ENCODE measurements around the gene WHRN.

Gene WHRN

DNA sequence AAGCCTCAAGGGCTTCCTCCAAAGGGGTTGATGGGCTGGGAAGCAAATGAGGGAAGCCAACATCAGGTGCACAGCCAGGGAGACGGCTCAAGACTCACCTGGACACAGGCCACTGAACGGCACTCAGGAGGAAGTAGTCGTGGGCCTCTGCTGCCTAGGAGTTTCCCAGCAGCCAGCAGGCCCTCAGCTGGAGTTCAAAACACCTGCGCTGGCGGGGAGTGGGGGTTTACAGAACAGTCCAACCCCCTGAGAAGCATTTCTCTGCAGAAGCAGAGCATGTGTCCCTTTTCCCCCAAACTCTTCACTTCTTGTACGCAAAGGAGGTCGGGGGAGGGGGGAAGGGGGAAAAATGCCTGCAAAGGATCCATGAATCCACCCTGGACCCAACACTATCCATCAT is 2.3 kb downstream of the WHRN start:
- Histone ChIP-seq H3K4me1 (ENCODE audit: control insufficient read depth in 5 of 5, insufficient read depth in 5 of 5, low read length in 5 of 5) (peaks cover 2 to 30% (median 19%) of the 10 kb centered on the region in 5 donors), H3K4me3 (ENCODE audit: low read depth in 1 of 5, low read length in 5 of 5) (no peak overlapping the region), H3K36me3 (ENCODE audit: control insufficient read depth in 5 of 5, insufficient read depth in 5 of 5, low read length in 5 of 5) (no peaks in the 10 kb centered on the region), H3K27me3 (ENCODE audit: control insufficient read depth in 5 of 5, insufficient read depth in 4 of 5, low read length in 5 of 5) (peaks cover 0 to 5% (median 0%) of the 10 kb centered on the region in 5 donors), H3K9me3 (ENCODE audit: control insufficient read depth in 5 of 5, low read length in 5 of 5) (no peaks in the 10 kb centered on the region), H3K9ac (ENCODE audit: low read length in 5 of 5) (no peak overlapping the region), H3K27ac (ENCODE audit: low read depth, low read length) (no peak overlapping the region)

GRCh38 chr9:114501796-114502682 is 3.2 kb downstream of the WHRN start:
- Histone ChIP-seq H3K4me1 (ENCODE audit: control insufficient read depth in 5 of 5, insufficient read depth in 5 of 5, low read length in 5 of 5) (peaks cover 2 to 30% (median 19%) of the 10 kb centered on the region in 5 donors), H3K9me3 (ENCODE audit: control insufficient read depth in 5 of 5, low read length in 5 of 5) (no peaks in the 10 kb centered on the region), H3K27ac (ENCODE audit: low read depth, low read length) (no peak overlapping the region), H3K36me3 (ENCODE audit: control insufficient read depth in 5 of 5, insufficient read depth in 5 of 5, low read length in 5 of 5) (no peaks in the 10 kb centered on the region), H3K9ac (ENCODE audit: low read length in 5 of 5) (no peak overlapping the region), H3K4me3 (ENCODE audit: low read depth in 1 of 5, low read length in 5 of 5) (no peak overlapping the region), H3K27me3 (ENCODE audit: control insufficient read depth in 5 of 5, insufficient read depth in 4 of 5, low read length in 5 of 5) (peaks cover 0 to 5% (median 0%) of the 10 kb centered on the region in 5 donors)

- no peak overlapping the region for H3K4me3 ChIP-seq (ENCODE audit: low read depth in 1 of 5, low read length in 5 of 5)
- peaks cover 0 to 3% (median 0%) of the 10 kb centered on the region in 5 donors for H3K27me3 ChIP-seq (ENCODE audit: control insufficient read depth in 5 of 5, insufficient read depth in 4 of 5, low read length in 5 of 5)
- H3K27ac ChIP-seq (ENCODE audit: low read depth, low read length), result no peak overlapping the region
- H3K36me3 ChIP-seq (ENCODE audit: control insufficient read depth in 5 of 5, insufficient read depth in 5 of 5, low read length in 5 of 5), result no peaks in the 10 kb centered on the region
- no peak overlapping the region for H3K9ac ChIP-seq (ENCODE audit: low read length in 5 of 5)
- peaks cover 1 to 26% (median 16%) of the 10 kb centered on the region in 5 donors for H3K4me1 ChIP-seq (ENCODE audit: control insufficient read depth in 5 of 5, insufficient read depth in 5 of 5, low read length in 5 of 5)
- no peaks in the 10 kb centered on the region for H3K9me3 ChIP-seq (ENCODE audit: control insufficient read depth in 5 of 5, low read length in 5 of 5)
These were observed 4.5 kb downstream of the WHRN start for GRCh38 chr9:114500697-114501292.

DNA sequence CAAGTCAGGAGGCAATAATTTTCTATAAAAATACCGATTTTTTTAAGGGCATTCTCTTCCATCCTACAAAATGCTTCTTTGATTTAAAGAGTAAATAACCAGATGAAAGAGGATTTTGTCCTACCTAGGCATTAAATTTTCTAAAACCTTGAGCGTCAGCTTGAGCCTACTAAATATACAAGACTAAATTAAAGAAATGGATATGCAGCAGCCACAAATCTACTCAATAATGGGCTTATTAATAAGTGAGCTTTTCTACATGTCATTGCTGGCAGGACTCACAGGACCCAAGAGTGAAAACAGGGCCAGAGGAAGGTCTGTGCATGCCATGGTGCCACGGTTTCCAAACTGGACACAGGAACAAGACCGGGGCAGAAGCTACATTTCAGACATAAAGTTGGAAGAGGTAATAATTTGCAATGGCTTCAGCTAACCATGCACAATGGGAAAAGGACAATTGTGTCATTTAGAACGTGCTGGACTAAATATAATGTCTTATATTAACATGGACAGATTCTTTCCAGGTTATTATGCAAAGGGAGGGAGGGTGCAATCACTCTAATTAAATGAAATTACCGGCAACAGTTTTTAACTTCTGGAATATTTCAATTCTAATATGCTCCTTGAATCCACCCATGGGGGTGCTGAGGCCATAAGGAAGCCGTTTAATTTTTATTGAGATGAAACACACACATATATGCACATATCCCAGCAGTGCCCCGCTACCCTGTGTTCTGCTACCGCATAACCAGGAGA is 5.2 kb downstream of the WHRN start:
- Histone ChIP-seq H3K27ac (ENCODE audit: low read depth, low read length) (no peak overlapping the region), H3K9ac (ENCODE audit: low read length in 5 of 5) (no peak overlapping the region), H3K4me1 (ENCODE audit: control insufficient read depth in 5 of 5, insufficient read depth in 5 of 5, low read length in 5 of 5) (peaks cover 0 to 22% (median 14%) of the 10 kb centered on the region in 5 donors), H3K4me3 (ENCODE audit: low read depth in 1 of 5, low read length in 5 of 5) (no peak overlapping the region), H3K9me3 (ENCODE audit: control insufficient read depth in 5 of 5, low read length in 5 of 5) (no peaks in the 10 kb centered on the region), H3K27me3 (ENCODE audit: control insufficient read depth in 5 of 5, insufficient read depth in 4 of 5, low read length in 5 of 5) (peaks cover 0 to 3% (median 0%) of the 10 kb centered on the region in 5 donors), H3K36me3 (ENCODE audit: control insufficient read depth in 5 of 5, insufficient read depth in 5 of 5, low read length in 5 of 5) (no peaks in the 10 kb centered on the region)

GRCh38 chr9:114499528-114499927 is 5.7 kb downstream of the WHRN start:
- H3K4me1 ChIP-seq (ENCODE audit: control insufficient read depth in 5 of 5, insufficient read depth in 5 of 5, low read length in 5 of 5), result peaks cover 0 to 16% (median 10%) of the 10 kb centered on the region in 5 donors
- H3K27me3 ChIP-seq (ENCODE audit: control insufficient read depth in 5 of 5, insufficient read depth in 4 of 5, low read length in 5 of 5), result peaks cover 0 to 3% (median 0%) of the 10 kb centered on the region in 5 donors
- H3K36me3 ChIP-seq (ENCODE audit: control insufficient read depth in 5 of 5, insufficient read depth in 5 of 5, low read length in 5 of 5), result no peaks in the 10 kb centered on the region
- H3K27ac ChIP-seq (ENCODE audit: low read depth, low read length), result no peak overlapping the region
- no peak overlapping the region for H3K9ac ChIP-seq (ENCODE audit: low read length in 5 of 5)
- H3K4me3 ChIP-seq (ENCODE audit: low read depth in 1 of 5, low read length in 5 of 5), result no peak overlapping the region
- no peaks in the 10 kb centered on the region for H3K9me3 ChIP-seq (ENCODE audit: control insufficient read depth in 5 of 5, low read length in 5 of 5)

DNA sequence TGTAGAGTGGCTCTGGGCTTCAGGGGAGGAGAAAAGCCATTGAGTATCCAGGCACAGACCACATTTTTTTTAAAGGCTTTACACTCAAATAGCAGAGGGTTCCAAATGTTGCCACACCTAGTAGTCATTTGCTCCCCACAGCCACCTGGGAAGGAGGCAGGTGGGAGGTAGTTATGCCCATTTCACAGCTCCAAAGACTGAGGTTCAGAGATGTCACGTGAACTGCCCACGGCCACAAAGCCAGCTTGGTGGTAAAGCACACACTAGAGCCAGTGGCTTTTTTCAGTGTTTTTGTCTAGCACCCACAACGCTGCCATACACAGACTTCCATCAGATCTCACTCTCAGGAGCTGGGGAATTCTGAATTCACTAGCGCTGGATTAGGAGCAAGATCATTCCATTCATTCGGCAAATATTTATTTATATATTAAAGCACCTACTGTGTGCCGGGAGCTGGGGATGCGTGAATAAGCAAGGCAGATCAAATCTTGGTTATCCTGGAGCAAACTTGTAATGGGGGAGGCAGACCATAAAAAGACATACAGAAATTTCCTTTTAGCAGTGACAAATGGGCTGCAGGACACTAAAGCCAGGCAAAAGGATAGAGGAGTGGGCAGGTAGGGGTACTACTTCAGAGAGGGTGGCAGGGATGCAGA is 7.4 kb downstream of the WHRN start:
- Histone ChIP-seq H3K9me3 (ENCODE audit: control insufficient read depth in 5 of 5, low read length in 5 of 5) (no peaks in the 10 kb centered on the region), H3K9ac (ENCODE audit: low read length in 5 of 5) (no peak overlapping the region), H3K36me3 (ENCODE audit: control insufficient read depth in 5 of 5, insufficient read depth in 5 of 5, low read length in 5 of 5) (no peaks in the 10 kb centered on the region), H3K27ac (ENCODE audit: low read depth, low read length) (no peak overlapping the region), H3K27me3 (ENCODE audit: control insufficient read depth in 5 of 5, insufficient read depth in 4 of 5, low read length in 5 of 5) (peaks cover 0 to 2% (median 0%) of the 10 kb centered on the region in 5 donors), H3K4me3 (ENCODE audit: low read depth in 1 of 5, low read length in 5 of 5) (no peak overlapping the region), H3K4me1 (ENCODE audit: control insufficient read depth in 5 of 5, insufficient read depth in 5 of 5, low read length in 5 of 5) (peaks cover 0 to under 1% (median 0%) of the 10 kb centered on the region in 5 donors)

DNA sequence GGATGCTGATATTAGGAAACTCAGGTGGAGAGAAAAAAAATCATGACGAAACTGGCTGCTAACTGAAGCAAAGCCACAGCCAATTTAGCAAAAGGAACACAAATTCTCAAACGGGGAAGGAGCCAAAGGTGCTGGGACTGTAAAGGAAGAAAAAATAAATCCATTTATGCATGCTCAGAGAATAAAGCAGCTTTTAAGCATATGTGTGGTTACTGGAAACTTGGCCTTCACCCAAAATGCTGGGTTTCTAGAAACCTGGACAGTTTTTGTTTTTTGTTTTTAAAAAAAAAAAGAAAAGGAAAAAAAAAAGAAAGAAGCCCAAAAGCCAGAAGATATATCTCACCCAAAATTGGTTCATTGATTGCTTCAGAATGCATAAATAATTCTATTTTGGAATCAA is 8.0 kb downstream of the WHRN start:
- Histone ChIP-seq H3K9me3 (ENCODE audit: control insufficient read depth in 5 of 5, low read length in 5 of 5) (no peaks in the 10 kb centered on the region), H3K27me3 (ENCODE audit: control insufficient read depth in 5 of 5, insufficient read depth in 4 of 5, low read length in 5 of 5) (peaks cover 0 to 2% (median 0%) of the 10 kb centered on the region in 5 donors), H3K9ac (ENCODE audit: low read length in 5 of 5) (no peak overlapping the region), H3K4me3 (ENCODE audit: low read depth in 1 of 5, low read length in 5 of 5) (no peak overlapping the region), H3K27ac (ENCODE audit: low read depth, low read length) (no peak overlapping the region), H3K36me3 (ENCODE audit: control insufficient read depth in 5 of 5, insufficient read depth in 5 of 5, low read length in 5 of 5) (no peaks in the 10 kb centered on the region), H3K4me1 (ENCODE audit: control insufficient read depth in 5 of 5, insufficient read depth in 5 of 5, low read length in 5 of 5) (no peaks in the 10 kb centered on the region)

GRCh38 chr9:114496011-114496410 is 9.3 kb downstream of the WHRN start:
- Histone ChIP-seq H3K9ac (ENCODE audit: low read length in 5 of 5) (no peak overlapping the region), H3K27me3 (ENCODE audit: control insufficient read depth in 5 of 5, insufficient read depth in 4 of 5, low read length in 5 of 5) (peaks cover 0 to 2% (median 0%) of the 10 kb centered on the region in 5 donors), H3K4me3 (ENCODE audit: low read depth in 1 of 5, low read length in 5 of 5) (no peak overlapping the region), H3K4me1 (ENCODE audit: control insufficient read depth in 5 of 5, insufficient read depth in 5 of 5, low read length in 5 of 5) (no peaks in the 10 kb centered on the region), H3K36me3 (ENCODE audit: control insufficient read depth in 5 of 5, insufficient read depth in 5 of 5, low read length in 5 of 5) (no peaks in the 10 kb centered on the region), H3K27ac (ENCODE audit: low read depth, low read length) (no peak overlapping the region), H3K9me3 (ENCODE audit: control insufficient read depth in 5 of 5, low read length in 5 of 5) (no peaks in the 10 kb centered on the region)

- no peak overlapping the region for H3K27ac ChIP-seq (ENCODE audit: low read depth, low read length)
- H3K27me3 ChIP-seq (ENCODE audit: control insufficient read depth in 5 of 5, insufficient read depth in 4 of 5, low read length in 5 of 5), result peaks cover 0 to 2% (median 0%) of the 10 kb centered on the region in 5 donors
- no peaks in the 10 kb centered on the region for H3K9me3 ChIP-seq (ENCODE audit: control insufficient read depth in 5 of 5, low read length in 5 of 5)
- H3K4me1 ChIP-seq (ENCODE audit: control insufficient read depth in 5 of 5, insufficient read depth in 5 of 5, low read length in 5 of 5), result no peaks in the 10 kb centered on the region
- no peaks in the 10 kb centered on the region for H3K36me3 ChIP-seq (ENCODE audit: control insufficient read depth in 5 of 5, insufficient read depth in 5 of 5, low read length in 5 of 5)
- no peak overlapping the region for H3K9ac ChIP-seq (ENCODE audit: low read length in 5 of 5)
- H3K4me3 ChIP-seq (ENCODE audit: low read depth in 1 of 5, low read length in 5 of 5), result no peak overlapping the region
These were observed 10.3 kb downstream of the WHRN start for GRCh38 chr9:114494776-114495569.
